B cell (primary cell): ENCODE data around the gene CAPN15. TPM values are rescaled to one million over a fixed set of nuclear protein-coding genes. Genes with fewer than 3 reads are reported as not detected.

Source experiments
- ATAC-seq: fragments of 200-7000 bp; cut with Tn5 transposase; one replicate; pipeline ENCODE4 v1.10.0; 2021; ENCODE audit warnings: low read depth, mild to moderate bottlenecking, moderate number of reproducible peaks, moderate library complexity
- CTCF ChIA-PET: fragments of 350-600 bp; sonication (Branson Sonifier 250); formaldehyde crosslinking; loops from one replicate; lab custom pipeline; 2021; ENCODE audit warnings: antibody characterized with exemption, inconsistent platforms; lab: Charles Lee
- POLR2A ChIA-PET: fragments of 350-600 bp; sonication (Branson Sonifier 250); formaldehyde crosslinking; loops from one replicate; lab custom pipeline; 2021; ENCODE audit warnings: antibody characterized with exemption; lab: Charles Lee
- DNase-seq: peaks from one replicate; pipeline ENCODE4 v3.0.0; 2013
- H2AFZ ChIP-seq: 2 replicates; pipeline ENCODE4 v1.6.1; 2012; ENCODE audit warnings: mild to moderate bottlenecking, low read depth, low read length; ENCODE audit not compliant: insufficient read depth, poor library complexity, severe bottlenecking
- H3K27ac ChIP-seq, 2 donors: 1 replicate in 1 of 2; 2 replicates in 1 of 2; pipeline ENCODE4 v1.5.1; 2012 to 2013; ENCODE audit warnings: low read length in 2 of 2, mild to moderate bottlenecking in 2 of 2, moderate library complexity in 1 of 2
- H3K27me3 ChIP-seq, 4 experiments: fragments of 200-600 bp in 1 of 4; sonication (generic) in 1 of 4; replicated peaks in 1 of 4; 1 replicate in 2 of 4; 2 replicates in 2 of 4; pipeline versions ENCODE4 v1.6.1 to v1.7.0; 2013 to 2016; ENCODE audit warnings: low read length in 3 of 4, mild to moderate bottlenecking in 2 of 4, mixed read lengths in 1 of 4, moderate library complexity in 1 of 4; ENCODE audit not compliant: insufficient read depth in 4 of 4, control insufficient read depth in 3 of 4; ENCODE audit errors: control extremely low read depth in 1 of 4
- H3K36me3 ChIP-seq, 2 experiments: replicated peaks in 1 of 2; 1 replicate in 1 of 2; 2 replicates in 1 of 2; pipeline versions ENCODE4 v1.6.1 to v1.7.1; 2013; ENCODE audit warnings: low read length in 1 of 2; ENCODE audit not compliant: insufficient read depth in 2 of 2, control insufficient read depth in 1 of 2; ENCODE audit errors: control extremely low read depth in 1 of 2, extremely low read depth in 1 of 2
- H3K4me1 ChIP-seq, 2 donors: fragments of 200-600 bp in 1 of 2; sonication (generic) in 1 of 2; 1 replicate in 1 of 2; 2 replicates in 1 of 2; pipeline versions ENCODE4 v1.5.1 to v1.6.1; 2013 to 2017; ENCODE audit warnings: low read length in 2 of 2; ENCODE audit not compliant: control insufficient read depth in 2 of 2, insufficient read depth in 2 of 2
- H3K4me2 ChIP-seq: replicated peaks from 2 replicates; pipeline ENCODE3; 2012; ENCODE audit warnings: mild to moderate bottlenecking, low read depth, low read length; ENCODE audit not compliant: poor library complexity, severe bottlenecking
- H3K4me3 ChIP-seq, 5 experiments: fragments of 200-600 bp in 1 of 5; sonication (generic) in 1 of 5; 1 replicate in 3 of 5; 2 replicates in 2 of 5; pipeline versions ENCODE4 v1.5.1 to v1.7.0; 2011 to 2016; ENCODE audit warnings: low read length in 4 of 5, mild to moderate bottlenecking in 4 of 5, low read depth in 2 of 5, control low read depth in 1 of 5, moderate library complexity in 1 of 5; ENCODE audit not compliant: insufficient read depth in 1 of 5; ENCODE audit errors: control extremely low read depth in 1 of 5, extremely low read depth in 1 of 5
- H3K79me2 ChIP-seq: fragments of 200-600 bp; sonication (generic); one replicate; pipeline ENCODE4 v1.6.0; 2016; ENCODE audit warnings: low read length; ENCODE audit not compliant: control insufficient read depth, insufficient read depth
- H3K9ac ChIP-seq: fragments of 200-600 bp; sonication (generic); 2 replicates; pipeline ENCODE4 v1.6.1; 2017; ENCODE audit warnings: mild to moderate bottlenecking, low read length, moderate library complexity
- H3K9me3 ChIP-seq, 3 donors: one replicate each; pipeline versions ENCODE4 v1.6.1 to v1.7.1; 2013; ENCODE audit warnings: low read length in 2 of 3; ENCODE audit not compliant: control insufficient read depth in 2 of 3, insufficient read depth in 1 of 3; ENCODE audit errors: control extremely low read depth in 1 of 3
- H4K20me1 ChIP-seq: 2 replicates; pipeline ENCODE4 v1.6.0; 2012; ENCODE audit warnings: mild to moderate bottlenecking, low read length; ENCODE audit not compliant: insufficient read depth, control insufficient read depth, poor library complexity, severe bottlenecking
- H3K27ac Mint-ChIP-seq: one replicate; pipeline ENCODE4 v1.8.0; 2021; ENCODE audit warnings: mixed read lengths
- H3K27me3 Mint-ChIP-seq: one replicate; pipeline ENCODE4 v1.8.0; 2021; ENCODE audit warnings: mixed read lengths
- H3K4me1 Mint-ChIP-seq: one replicate; pipeline ENCODE4 v1.8.0; 2021; ENCODE audit warnings: mixed read lengths
- H3K4me3 Mint-ChIP-seq: one replicate; pipeline ENCODE4 v1.8.0; 2021; ENCODE audit warnings: mixed read lengths
- H3K9me3 Mint-ChIP-seq: one replicate; pipeline ENCODE4 v1.8.0; 2022; ENCODE audit warnings: mixed read lengths; ENCODE audit not compliant: insufficient read depth
- CTCF ChIP-seq: fragments of 200-600 bp; IDR thresholded peaks from one replicate; pipeline ENCODE4 v1.8.0; 2022; ENCODE audit warnings: antibody characterized with exemption, mild to moderate bottlenecking
- EZH2 ChIP-seq: IDR thresholded peaks from 2 replicates; pipeline ENCODE4 v1.6.1; 2012; ENCODE audit warnings: borderline replicate concordance, low read depth, mild to moderate bottlenecking, moderate library complexity, low read length; ENCODE audit not compliant: insufficient read depth, poor library complexity, severe bottlenecking
- WGBS: methylation state at CpG from one replicate; pipeline ENCODE4 v1.1.5; 2013; ENCODE audit warnings: missing lambda C conversion rate; ENCODE audit not compliant: insufficient coverage; 5-methylcytosine and 5-hydroxymethylcytosine counted together
- intact Hi-C: fragments of 100-400 bp; cut with micrococcal nuclease; formaldehyde crosslinking; loops from one replicate; pipeline ENCODE4 v1.10.0; 2022
- polyA plus RNA-seq: library from polyadenylated mRNA; depleted of rRNA; stranded (reverse); fragments of >200 nt; gene quantifications from 2 replicates; pipeline ENCODE4 v1.2.3, GENCODE V29; 2012
- total RNA-seq, 2 donors: library from RNA; stranded (reverse); fragments of 120-200 nt in 1 of 2; gene quantifications; 1 replicate in 1 of 2; 2 replicates in 1 of 2; pipeline versions ENCODE4 v1.2.3 to v1.2.4, GENCODE V29; 2013 to 2022

The CAPN15 gene
- total and polyA plus RNA-seq, 2 donors (not counting 1 experiment from before 2014, with no cell fraction given), result 67.2 to 77.2 TPM

- ATAC-seq, result no peak
- no peak overlapping the region for H3K27ac Mint-ChIP-seq
Observed at GRCh38 chr16:519841-520687, 7.4 kb upstream of the CAPN15 start.

More at GRCh38 chr16:519841-520687, 7.4 kb upstream of the CAPN15 start:
- peaks cover 0 to 2% (median 0%) of the 10 kb centered on the region in 3 donors for H3K9me3 ChIP-seq
- DNase-seq, result no peak
- no peak overlapping the region for H3K4me2 ChIP-seq
- no peak overlapping the region for H3K27ac ChIP-seq
- H3K36me3 ChIP-seq, result no peaks in the 10 kb centered on the region
- H4K20me1 ChIP-seq, result peaks cover 5% of the 10 kb centered on the region
- H2AFZ ChIP-seq, result no peak overlapping the region
- TF ChIP-seq CTCF (no peak), EZH2 (no peak)
- no peaks in the 10 kb centered on the region for H3K27me3 Mint-ChIP-seq
- no peak overlapping the region for H3K9ac ChIP-seq
- ChIA-PET CTCF (no interaction called here), POLR2A (interaction anchor here (0.5 kb wide), 1 partner anchor 12 kb away, joined by 7 read pairs; no protein-coding TSS in a partner anchor)
- H3K4me1 ChIP-seq, result peaks cover 0 to 7% of the 10 kb centered on the region in 2 donors
- no peaks in the 10 kb centered on the region for H3K79me2 ChIP-seq
- H3K9me3 Mint-ChIP-seq, result no peaks in the 10 kb centered on the region
- no peaks in the 10 kb centered on the region for H3K27me3 ChIP-seq
- intact Hi-C loops, result no loop called here
- no peak overlapping the region for H3K4me3 ChIP-seq
- no peak overlapping the region for H3K4me3 Mint-ChIP-seq
- 92% methylated on average over 34 of the region's 35 CpGs for WGBS
- peaks cover 5% of the 10 kb centered on the region for H3K4me1 Mint-ChIP-seq
